ENCODE measurements around the gene ADK. TPM values are rescaled to one million over a fixed set of nuclear protein-coding genes. Genes with fewer than 3 reads are reported as not detected.

ADK gene
- total RNA-seq, 1 experiment from 2014 or later, result 26.8 TPM

DNA sequence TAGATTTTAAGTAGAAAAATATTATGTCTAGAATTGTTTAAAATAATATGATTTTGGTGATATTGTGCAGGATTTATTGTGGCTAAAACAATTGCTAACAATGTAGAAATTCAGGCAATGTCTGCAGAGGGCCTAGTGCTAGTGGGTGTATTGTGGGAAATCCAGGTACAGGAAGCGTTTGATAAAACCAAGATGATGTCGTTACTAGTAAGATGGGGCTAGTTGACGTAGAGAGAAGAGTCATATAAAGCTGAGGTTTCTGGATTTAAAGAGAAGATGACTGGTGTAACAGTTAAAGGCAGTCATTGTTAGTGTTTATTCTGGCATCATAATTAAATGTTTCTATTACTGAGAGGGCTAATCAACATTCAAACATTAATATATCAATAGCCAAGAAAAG lies 43.5 kb downstream of the ADK start:
- Histone ChIP-seq H4K91ac (ENCODE audit: insufficient read length, low read depth, low read length) (no peak overlapping the region), H3K27me3 (ENCODE audit: insufficient read depth, low read length) (no peaks in the 10 kb centered on the region), H3K14ac (ENCODE audit: insufficient read depth, low read length) (no peak overlapping the region), H4K20me1 (ENCODE audit: control insufficient read depth, insufficient read depth, insufficient read length) (no peaks in the 10 kb centered on the region), H2AK5ac (ENCODE audit: insufficient read length, low read length) (no peak overlapping the region), H2BK5ac (ENCODE audit: insufficient read length, low read length) (no peak overlapping the region), H3K4me2 (ENCODE audit: insufficient read depth, insufficient read length, low read length) (no peak overlapping the region), H3K23ac (ENCODE audit: insufficient read length, low read depth, low read length) (no peak overlapping the region), H2AFZ (ENCODE audit: low read length) (no peak overlapping the region), H3K79me2 (ENCODE audit: insufficient read depth, low read length) (no peaks in the 10 kb centered on the region; the same call in 1 of the 2 replicates), H3T11ph (ENCODE audit: low read length) (no peak overlapping the region), H4K5ac (ENCODE audit: insufficient read length, low read depth, low read length) (no peak overlapping the region), H2BK20ac (ENCODE audit: low read depth, low read length, poor library complexity, severe bottlenecking) (no peak overlapping the region), H2BK15ac (ENCODE audit: low read depth, low read length) (no peak overlapping the region), H2BK120ac (ENCODE audit: low read depth, low read length, poor library complexity, severe bottlenecking) (no peak overlapping the region), H3K4me1 (ENCODE audit: insufficient read depth, low read length) (no peaks in the 10 kb centered on the region; the same call in 1 of the 2 replicates), H3K9me3 (ENCODE audit: control insufficient read depth, low read depth, low read length) (no peaks in the 10 kb centered on the region), H3K56ac (ENCODE audit: insufficient read length, low read depth, low read length) (no peak overlapping the region), H3K9ac (ENCODE audit: extremely low read depth, insufficient read length, low read length) (no peak overlapping the region), H2BK12ac (ENCODE audit: insufficient read length, low read depth, low read length) (no peak overlapping the region), H3K23me2 (ENCODE audit: insufficient read length, low read depth, low read length, poor library complexity, severe bottlenecking) (no peaks in the 10 kb centered on the region), H3K4ac (ENCODE audit: low read depth, low read length) (no peak overlapping the region), H3K79me1 (ENCODE audit: insufficient read depth, low read depth, low read length, poor library complexity, severe bottlenecking) (peaks cover 3% of the 10 kb centered on the region), H4K8ac (replicated peaks; ENCODE audit: insufficient read length, low read depth, low read length) (no peak overlapping the region), H3K27ac (ENCODE audit: insufficient read length, low read depth, low read length) (no peak overlapping the region), H3K18ac (ENCODE audit: insufficient read length, low read depth, low read length) (no peak overlapping the region)
- no peaks in the 10 kb centered on the region for H3K27me3 Mint-ChIP-seq (ENCODE audit: low read depth)
- TF ChIP-seq, protein P1, sequence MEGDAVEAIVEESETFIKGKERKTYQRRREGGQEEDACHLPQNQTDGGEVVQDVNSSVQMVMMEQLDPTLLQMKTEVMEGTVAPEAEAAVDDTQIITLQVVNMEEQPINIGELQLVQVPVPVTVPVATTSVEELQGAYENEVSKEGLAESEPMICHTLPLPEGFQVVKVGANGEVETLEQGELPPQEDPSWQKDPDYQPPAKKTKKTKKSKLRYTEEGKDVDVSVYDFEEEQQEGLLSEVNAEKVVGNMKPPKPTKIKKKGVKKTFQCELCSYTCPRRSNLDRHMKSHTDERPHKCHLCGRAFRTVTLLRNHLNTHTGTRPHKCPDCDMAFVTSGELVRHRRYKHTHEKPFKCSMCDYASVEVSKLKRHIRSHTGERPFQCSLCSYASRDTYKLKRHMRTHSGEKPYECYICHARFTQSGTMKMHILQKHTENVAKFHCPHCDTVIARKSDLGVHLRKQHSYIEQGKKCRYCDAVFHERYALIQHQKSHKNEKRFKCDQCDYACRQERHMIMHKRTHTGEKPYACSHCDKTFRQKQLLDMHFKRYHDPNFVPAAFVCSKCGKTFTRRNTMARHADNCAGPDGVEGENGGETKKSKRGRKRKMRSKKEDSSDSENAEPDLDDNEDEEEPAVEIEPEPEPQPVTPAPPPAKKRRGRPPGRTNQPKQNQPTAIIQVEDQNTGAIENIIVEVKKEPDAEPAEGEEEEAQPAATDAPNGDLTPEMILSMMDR (conservative IDR thresholded peaks at IDR 0.05), result no peak
- WGBS (ENCODE audit: extremely low coverage, insufficient read length, low lambda C conversion rate), result no CpG with 5 or more reads among the region's 3 CpGs
- no peak for DNase-seq
- H3K4me3 Mint-ChIP-seq, result no peak overlapping the region
- 0 out of 7 replicates have a peak, but pooled peaks cover 0 to 3% (median 0%) of the 10 kb centered on the region in 3 experiments for H3K36me3 Mint-ChIP-seq (ENCODE audit: insufficient read depth in 1 of 3, low read depth in 3 of 3)
- peaks cover 17 to 22% of the 10 kb centered on the region in 2 experiments for H3K4me1 Mint-ChIP-seq
- H3K27ac Mint-ChIP-seq, result no peak overlapping the region
- no peaks in the 10 kb centered on the region for H3K9me3 Mint-ChIP-seq
